ENCODE data around the gene GLI1.
"Not testable (repeated sequence)": the region's sequence is repeated elsewhere in the genome, so short reads cannot be mapped to it uniquely, and the experiment has no call there.

The GLI1 gene

DNA sequence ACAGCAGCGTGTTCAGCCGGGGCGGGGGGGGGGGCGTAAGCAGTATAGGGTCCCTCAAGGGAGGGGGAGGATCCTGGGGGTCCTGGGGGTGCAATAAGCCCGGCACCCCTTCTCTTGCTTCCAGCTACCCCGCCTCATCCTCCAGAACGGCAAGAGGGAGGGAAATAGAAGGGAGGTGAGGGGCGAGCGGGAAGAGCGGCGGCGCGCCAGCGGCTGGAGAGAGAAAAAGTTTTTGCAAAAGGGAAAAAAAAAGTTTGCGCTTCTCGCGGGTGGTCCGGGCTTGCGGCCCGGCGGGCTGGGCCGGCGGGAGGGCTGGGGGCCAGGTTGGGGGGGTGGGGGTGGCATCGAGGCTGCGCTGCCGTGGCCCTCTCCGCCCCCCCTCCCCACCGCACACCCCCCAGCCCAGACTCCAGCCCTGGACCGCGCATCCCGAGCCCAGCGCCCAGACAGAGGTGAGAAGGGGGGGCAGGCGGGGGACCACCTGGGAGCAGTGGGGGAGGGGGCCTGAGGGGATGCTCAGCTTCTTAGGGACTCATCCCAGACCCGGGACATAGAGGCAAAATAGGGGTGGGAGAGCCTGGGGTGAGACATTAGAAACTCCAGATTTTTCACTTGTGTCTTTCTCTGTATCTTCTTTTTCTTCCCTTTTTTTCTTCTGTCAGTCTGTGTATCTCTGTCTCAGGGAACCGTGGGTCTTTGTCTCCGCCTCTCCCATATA is at the start of gene GLI1:
GLI1 (plus strand) TSS at position 36 of the 718 bp plus-strand sequence. CDS start 3,907 bp downstream, outside the sequence.
- DNase-seq: no peak

GRCh38 chr12:57410534-57410933 is 49.1 kb upstream of the GLI1 start:
- DNase-seq: no peak

DNA sequence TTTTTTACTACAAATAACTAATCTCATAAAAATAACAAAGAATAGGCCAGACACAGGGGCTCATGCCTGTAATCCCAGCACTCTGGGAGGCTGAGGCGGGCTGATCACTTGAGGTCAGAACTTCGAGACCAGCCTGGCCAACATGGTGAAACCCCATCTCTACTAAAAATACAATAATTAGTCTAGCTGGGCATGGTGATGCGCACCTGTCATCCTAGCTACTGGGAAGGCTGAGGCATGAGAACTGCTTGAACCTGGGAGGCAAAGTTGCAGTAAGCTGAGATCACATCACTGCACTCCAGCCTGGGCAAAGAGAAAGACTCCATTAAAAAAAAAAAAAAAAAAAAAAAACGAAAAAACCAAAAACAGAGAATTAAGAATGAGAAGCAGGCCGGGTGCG is 45.4 kb upstream of the GLI1 start:
- not testable (repeated sequence) for DNase-seq

- DNase-seq: no peak
These were observed 44.5 kb upstream of the GLI1 start for GRCh38 chr12:57415088-57415487.

DNA sequence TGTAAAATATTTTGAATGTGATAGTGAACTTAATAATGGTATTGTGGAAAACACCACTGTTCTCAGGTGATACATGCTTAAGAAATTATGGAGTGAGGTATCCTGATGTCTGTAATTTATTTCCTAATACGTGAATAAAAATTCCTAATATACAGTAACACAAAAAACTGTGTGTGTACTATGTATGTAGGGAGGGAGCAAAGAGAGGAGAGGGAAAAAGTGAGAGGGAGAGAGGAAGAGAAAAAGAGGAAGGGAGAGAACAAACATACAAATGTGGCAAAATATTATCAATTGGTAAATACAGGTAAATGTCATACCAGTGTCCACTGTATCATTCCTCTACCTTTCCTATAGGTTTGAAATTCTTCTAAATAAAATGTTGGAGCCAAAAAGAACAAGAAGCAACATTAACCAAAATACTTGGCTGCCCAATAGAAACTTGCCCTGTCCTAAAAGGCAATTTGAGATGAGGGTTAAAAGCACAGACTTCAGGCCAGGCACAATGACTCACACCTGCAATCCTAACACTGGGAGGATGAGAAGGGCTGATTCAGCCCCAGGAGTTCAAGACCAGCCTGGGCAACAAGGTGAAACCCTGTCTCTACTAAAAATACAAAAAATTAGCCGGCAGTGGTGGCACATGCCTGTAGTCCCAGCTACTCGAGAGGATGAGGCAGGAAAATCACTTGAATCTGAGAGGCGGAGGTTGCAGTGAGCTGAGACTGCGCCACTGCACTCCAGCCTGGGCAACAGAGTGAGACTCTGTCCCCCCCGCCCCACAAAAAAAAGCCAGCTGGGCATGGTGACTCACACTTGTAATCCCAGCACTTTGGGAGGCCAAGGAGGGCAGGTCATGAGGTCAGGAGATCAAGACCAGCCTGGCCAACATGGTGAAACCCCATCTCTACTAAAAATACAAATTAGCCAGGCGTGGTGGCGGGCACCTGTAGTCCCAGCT is 43.3 kb upstream of the GLI1 start:
- DNase-seq: no peak

- DNase-seq: no peak
These were observed 41.3 kb upstream of the GLI1 start for GRCh38 chr12:57418255-57418654.

DNA sequence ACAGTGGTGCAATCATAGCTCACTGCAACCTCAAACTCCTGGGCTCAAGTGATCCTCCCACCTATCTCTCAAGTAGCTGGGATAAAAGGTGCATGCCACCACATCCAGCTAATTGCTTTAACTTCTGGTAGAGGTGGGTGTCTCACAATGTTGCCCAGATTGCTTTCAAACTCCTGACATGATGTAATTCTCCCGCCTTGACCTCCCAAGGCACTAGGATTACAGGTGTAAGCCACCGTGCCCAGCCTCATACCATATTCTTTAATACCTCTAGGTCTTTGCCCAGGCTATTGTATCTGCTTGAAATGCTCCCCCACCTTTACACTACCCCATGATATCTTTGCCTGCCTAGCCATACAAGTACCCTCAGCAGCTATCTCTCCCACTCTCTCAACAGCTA is 40.1 kb upstream of the GLI1 start:
- DNase-seq: no peak

DNA sequence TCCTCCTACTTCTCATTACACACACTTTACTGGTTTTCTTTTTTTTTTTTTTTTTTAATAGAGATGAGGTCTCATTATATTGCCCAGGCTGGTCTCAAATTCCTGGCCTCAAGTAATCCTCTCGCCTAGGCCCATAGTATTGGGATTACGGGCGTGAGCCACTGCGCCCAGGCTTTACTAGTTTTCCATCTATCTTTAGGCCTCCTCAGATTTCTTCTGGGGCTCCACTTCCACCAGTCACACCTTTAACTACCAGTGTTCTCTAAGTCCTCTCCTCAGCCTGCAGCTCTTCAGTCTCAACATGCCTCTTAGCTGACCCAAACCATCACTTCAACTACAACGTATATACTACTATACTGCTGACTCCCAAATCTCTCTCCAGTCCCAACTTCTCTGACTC is 39.1 kb upstream of the GLI1 start:
- no peak for DNase-seq

- not testable (repeated sequence) for DNase-seq
These were observed 32.6 kb upstream of the GLI1 start for GRCh38 chr12:57426948-57427347.

DNA sequence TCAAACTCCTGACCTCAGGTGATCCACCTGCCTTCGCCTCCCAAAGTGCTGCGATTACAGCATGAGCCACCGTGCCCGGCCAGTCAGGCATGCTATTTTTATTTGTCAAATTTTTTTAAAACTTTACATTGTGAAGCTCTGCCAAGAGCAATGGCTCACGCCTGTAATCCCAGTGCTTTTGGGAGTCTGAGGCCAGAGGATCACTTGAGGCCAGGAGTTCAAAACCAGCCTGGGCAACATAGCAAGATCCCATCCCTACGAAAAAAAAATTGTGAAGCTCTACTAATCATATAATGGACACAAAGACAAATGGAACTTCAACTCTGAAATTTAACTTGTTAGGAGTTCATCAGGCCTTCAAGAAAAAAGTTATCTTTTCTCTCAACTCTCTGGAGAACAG is 30.6 kb upstream of the GLI1 start:
- DNase-seq: no peak

- no peak for DNase-seq
These were observed 30.0 kb upstream of the GLI1 start for GRCh38 chr12:57429473-57430111.

DNA sequence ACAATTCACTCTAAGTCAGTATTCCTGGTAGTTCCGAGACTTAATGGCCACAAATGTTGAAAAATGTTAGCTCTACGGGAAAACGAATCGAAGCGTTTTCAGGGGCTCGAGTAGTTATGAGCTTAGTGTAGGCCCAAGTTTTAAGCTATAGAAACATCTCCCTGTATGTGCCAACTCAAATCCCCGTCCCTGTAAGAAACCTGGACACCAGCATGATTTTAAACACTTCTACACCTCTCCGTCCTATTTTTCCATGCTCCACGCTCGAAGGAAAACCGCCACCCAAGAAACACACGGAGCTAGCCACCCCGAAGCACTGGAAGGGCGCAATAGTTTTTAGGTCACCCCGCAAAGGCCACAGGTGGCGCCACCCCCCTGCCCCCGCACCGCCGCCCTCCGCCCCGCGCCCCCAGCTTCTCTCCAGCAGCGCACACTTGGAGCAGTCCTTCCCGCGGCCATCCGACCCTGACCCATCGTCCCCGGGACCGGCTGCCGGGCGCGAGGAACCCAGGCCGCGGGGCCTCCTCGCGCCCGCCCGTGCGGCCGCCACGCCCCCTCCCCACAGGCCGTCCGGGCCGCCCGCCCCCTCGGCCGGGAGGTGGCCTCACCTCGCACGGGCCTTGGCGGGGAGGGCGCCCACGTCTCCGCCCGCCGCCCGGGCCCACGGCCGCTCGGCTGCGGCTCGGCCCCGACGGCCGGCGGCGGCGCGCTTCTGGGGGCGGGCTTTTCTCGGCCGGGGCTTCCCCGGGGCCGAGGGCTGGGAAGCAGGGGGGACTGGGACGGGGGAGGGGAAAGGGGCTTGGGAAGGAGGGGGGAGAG is 29.3 kb upstream of the GLI1 start:
- peak; percentile 86 for DNase-seq

GRCh38 chr12:57430931-57431566 is 28.5 kb upstream of the GLI1 start, which contains the start of gene R3HDM2:
Gene R3HDM2 (minus strand): TSS chr12:57431043. CDS start chr12:57310428, 120,615 bp downstream.
- peak; percentile 96 for DNase-seq

- no peak for DNase-seq
These were observed 27.9 kb upstream of the GLI1 start for GRCh38 chr12:57431654-57432188.

- DNase-seq: no peak
These were observed 26.2 kb upstream of the GLI1 start for GRCh38 chr12:57433370-57433769.

DNA sequence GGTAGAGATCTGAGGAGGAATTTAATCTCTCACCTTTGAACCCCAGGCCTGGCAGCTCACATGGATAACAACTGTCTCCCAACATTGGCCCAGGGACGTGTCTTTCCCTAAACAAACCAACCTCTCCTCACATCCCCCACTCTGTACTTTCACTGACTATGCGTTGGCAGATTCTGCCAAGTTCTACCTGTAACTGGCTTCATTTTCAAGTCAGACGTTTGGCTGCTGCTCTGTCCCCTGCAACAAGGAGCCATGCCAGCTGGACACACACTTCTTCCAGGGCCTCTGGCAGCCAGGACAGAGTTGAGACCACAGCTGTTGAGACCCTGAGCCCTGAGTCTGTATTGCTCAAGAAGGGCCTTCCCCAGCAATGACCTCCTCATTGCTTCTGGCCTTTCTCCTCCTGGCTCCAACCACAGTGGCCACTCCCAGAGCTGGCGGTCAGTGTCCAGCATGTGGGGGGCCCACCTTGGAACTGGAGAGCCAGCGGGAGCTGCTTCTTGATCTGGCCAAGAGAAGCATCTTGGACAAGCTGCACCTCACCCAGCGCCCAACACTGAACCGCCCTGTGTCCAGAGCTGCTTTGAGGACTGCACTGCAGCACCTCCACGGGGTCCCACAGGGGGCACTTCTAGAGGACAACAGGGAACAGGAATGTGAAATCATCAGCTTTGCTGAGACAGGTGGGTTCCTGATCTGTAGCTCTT is 24.9 kb upstream of the GLI1 start, which contains the start of gene INHBC:
INHBC (plus strand) TSS at position 268 of the 707 bp plus-strand sequence; CDS start at position 371, 103 bp downstream.
- DNase-seq: no peak

GRCh38 chr12:57435293-57435692 is 24.3 kb upstream of the GLI1 start:
- DNase-seq: no peak

DNA sequence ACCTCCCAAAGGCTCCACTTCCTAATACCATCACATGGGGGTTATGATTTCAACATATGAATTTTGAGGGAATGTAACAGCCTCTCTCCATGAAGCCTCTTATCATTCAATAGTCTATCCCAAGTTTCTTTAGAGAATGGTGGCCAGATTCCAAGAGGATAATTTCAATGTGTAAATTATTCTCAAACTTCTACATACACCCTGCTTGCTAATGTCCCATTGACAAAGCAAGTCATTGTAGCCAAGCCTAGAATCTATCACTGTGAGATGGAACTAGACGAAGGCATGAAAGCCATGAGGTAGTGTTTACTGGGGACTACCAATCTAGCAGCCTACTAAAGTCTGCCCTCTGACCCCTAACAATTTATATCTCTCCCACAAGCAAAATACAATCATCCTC is 21.2 kb upstream of the GLI1 start:
- no peak for DNase-seq

- DNase-seq: no peak
These were observed 19.8 kb upstream of the GLI1 start for GRCh38 chr12:57439762-57440266.

- not testable (repeated sequence) for DNase-seq
These were observed 18.2 kb upstream of the GLI1 start for GRCh38 chr12:57441393-57441792.
